HCT116 (cell line): ENCODE measurements around the gene SPATA19. TPM values are rescaled to one million over a fixed set of nuclear protein-coding genes. Genes with fewer than 3 reads are reported as not detected.

Experiments
- ATAC-seq: fragments of 200-7000 bp; cut with Tn5 transposase; 2 replicates; pipeline ENCODE4 v1.9.1; 2020; ENCODE audit warnings: mild to moderate bottlenecking, moderate library complexity
- BruUV-seq: library from RNA; stranded (reverse); fragments of 400-500 nt; replicated peaks from 2 replicates; lab custom pipeline; 2021; lab: Mats Ljungman, UMichigan
- CTCF ChIA-PET: fragments of 300-600 bp; sonication (Branson Sonifier 250); formaldehyde crosslinking; loops from one replicate; lab custom pipeline; 2021; ENCODE audit warnings: antibody characterized with exemption; lab: Charles Lee
- POLR2A ChIA-PET: fragments of 300-600, 350-600 bp; sonication (Branson Sonifier 250); formaldehyde crosslinking; loops from one replicate; lab custom pipeline; 2021; ENCODE audit warnings: antibody characterized with exemption; lab: Charles Lee
- RAD21 ChIA-PET, 2 experiments: fragments of 300-600 bp; sonication (Branson Sonifier 250); formaldehyde crosslinking; loops; one replicate each; lab custom pipeline; 2023; ENCODE audit warnings: low total read pairs in 2 of 2; ENCODE audit not compliant: uncharacterized antibody in 2 of 2, unreplicated experiment in 2 of 2, low non-redundant PET in 1 of 2; lab: Charles Lee
- DNase-seq: peaks from one replicate; pipeline ENCODE4 v3.0.0-alpha.2; 2010; ENCODE audit warnings: low read depth, low spot score
- H2AFZ ChIP-seq: fragments of 200-600 bp; shearing (Covaris generic), sonication (generic); 2 replicates; pipeline ENCODE4 v1.6.1; 2017; ENCODE audit warnings: low read depth, mixed run types, mixed read lengths, antibody characterized with exemption, low read length; ENCODE audit not compliant: poor library complexity, severe bottlenecking
- H3K27ac ChIP-seq: 2 replicates; pipeline ENCODE4 v1.5.1; 2012; ENCODE audit warnings: low read depth, low read length
- H3K27me3 ChIP-seq: fragments of 200-600 bp; sonication (generic); 2 replicates; pipeline ENCODE4 v1.6.1; 2016; ENCODE audit warnings: mixed run types, low read length, mixed read lengths; ENCODE audit not compliant: insufficient read depth
- H3K36me3 ChIP-seq, 2 experiments: fragments of 200-500 bp in 1 of 2; fragments of 200-600 bp in 1 of 2; sonication (Bioruptor generic) in 1 of 2; sonication (generic) in 1 of 2; 2 replicates each; pipeline versions ENCODE4 v1.5.1 to v1.6.1; 2014 to 2016; ENCODE audit warnings: low read length in 2 of 2, inconsistent platforms in 1 of 2, mixed read lengths in 1 of 2, mixed run types in 1 of 2; ENCODE audit not compliant: insufficient read depth in 2 of 2, control insufficient read depth in 1 of 2
- H3K4me1 ChIP-seq, 2 experiments: fragments of 200-600 bp in 1 of 2; sonication (generic) in 1 of 2; 2 replicates each; pipeline versions ENCODE4 v1.5.1 to v1.6.1; 2012 to 2017; ENCODE audit warnings: low read length in 2 of 2, inconsistent platforms in 1 of 2, mild to moderate bottlenecking in 1 of 2, mixed read lengths in 1 of 2, mixed run types in 1 of 2, moderate library complexity in 1 of 2; ENCODE audit not compliant: insufficient read depth in 2 of 2, control insufficient read depth in 1 of 2
- H3K4me2 ChIP-seq: fragments of 200-600 bp; sonication (generic); 2 replicates; pipeline ENCODE4 v1.6.1; 2017; ENCODE audit warnings: mixed run types, low read length, mixed read lengths
- H3K4me3 ChIP-seq, 2 experiments: fragments of 200-600 bp in 1 of 2; sonication (generic) in 1 of 2; replicated peaks in 1 of 2; 2 replicates each; pipeline ENCODE4 v1.5.1; 2011 to 2016; ENCODE audit warnings: low read length in 2 of 2, control low read depth in 1 of 2, low read depth in 1 of 2, mild to moderate bottlenecking in 1 of 2, mixed read lengths in 1 of 2, mixed run types in 1 of 2
- H3K79me2 ChIP-seq: fragments of 200-600 bp; sonication (generic); 2 replicates; pipeline ENCODE4 v1.6.1; 2017; ENCODE audit warnings: mild to moderate bottlenecking, mixed run types, low read length, moderate library complexity, mixed read lengths; ENCODE audit not compliant: insufficient read depth
- H3K9ac ChIP-seq: fragments of 200-600 bp; sonication (generic); 2 replicates; pipeline ENCODE4 v1.6.1; 2016; ENCODE audit warnings: low read length, mixed read lengths
- H3K9me2 ChIP-seq: fragments of 200-600 bp; sonication (generic), shearing (Covaris generic); 2 replicates; pipeline ENCODE4 v1.6.1; 2017; ENCODE audit warnings: mixed run types, mild to moderate bottlenecking, moderate library complexity; ENCODE audit not compliant: insufficient read depth
- H3K9me3 ChIP-seq, 2 experiments: fragments of 200-500 bp in 1 of 2; fragments of 200-600 bp in 1 of 2; sonication (Bioruptor generic) in 1 of 2; sonication (generic) in 1 of 2; 2 replicates each; pipeline ENCODE4 v1.6.1; 2014 to 2017; ENCODE audit warnings: low read length in 2 of 2, mixed read lengths in 2 of 2, inconsistent platforms in 1 of 2, low read depth in 1 of 2, mild to moderate bottlenecking in 1 of 2, mixed run types in 1 of 2, moderate library complexity in 1 of 2; ENCODE audit not compliant: control insufficient read depth in 1 of 2, insufficient read depth in 1 of 2
- H4K20me1 ChIP-seq: fragments of 200-600 bp; sonication (generic), shearing (Covaris generic); 2 replicates; pipeline ENCODE4 v1.6.1; 2017; ENCODE audit warnings: mixed run types, mild to moderate bottlenecking, moderate library complexity; ENCODE audit not compliant: insufficient read depth
- ATF3 ChIP-seq: IDR thresholded peaks from 2 replicates; pipeline ENCODE4 v1.6.1; 2012
- CEBPB ChIP-seq: IDR thresholded peaks from 2 replicates; pipeline ENCODE4 v1.6.1; 2012; ENCODE audit warnings: low read depth
- CTCF ChIP-seq, 3 experiments: fragments of 200-600 bp in 1 of 3; sonication (generic) in 1 of 3; IDR thresholded peaks in 2 of 3; conservative IDR thresholded peaks in 1 of 3; 2 replicates each; pipeline ENCODE4 v1.5.1; 2012 to 2017; ENCODE audit warnings: low read depth in 2 of 3, low read length in 2 of 3, antibody characterized with exemption in 1 of 3, borderline replicate concordance in 1 of 3, control low read depth in 1 of 3, mild to moderate bottlenecking in 1 of 3, mixed read lengths in 1 of 3, mixed run types in 1 of 3, moderate library complexity in 1 of 3; ENCODE audit not compliant: insufficient read depth in 1 of 3
- EGR1 ChIP-seq: IDR thresholded peaks from 2 replicates; pipeline ENCODE4 v1.6.1; 2012; ENCODE audit warnings: low read depth
- EZH2 ChIP-seq: fragments of 200-600 bp; sonication (generic); IDR thresholded peaks from 2 replicates; pipeline ENCODE4 v1.6.1; 2017; ENCODE audit warnings: antibody characterized with exemption, mixed run types
- EZH2phosphoT487 ChIP-seq: fragments of 200-600 bp; IDR thresholded peaks from 2 replicates; pipeline ENCODE4 v1.6.1; 2018; ENCODE audit warnings: antibody characterized with exemption, borderline replicate concordance
- MAX ChIP-seq: IDR thresholded peaks from 2 replicates; pipeline ENCODE4 v1.6.1; 2012
- POLR2A ChIP-seq: IDR thresholded peaks from 2 replicates; pipeline ENCODE4 v1.7.0; 2011; ENCODE audit warnings: borderline replicate concordance; ENCODE audit not compliant: insufficient read depth, insufficient read length; ENCODE audit errors: extremely low read depth
- POLR2AphosphoS5 ChIP-seq: IDR thresholded peaks from 2 replicates; pipeline ENCODE4 v1.6.1; 2011; ENCODE audit warnings: mild to moderate bottlenecking, low read depth, low read length, moderate library complexity
- SIN3A ChIP-seq: IDR thresholded peaks from 2 replicates; pipeline ENCODE4 v1.6.1; 2012; ENCODE audit warnings: low read depth
- SP1 ChIP-seq: IDR thresholded peaks from 2 replicates; pipeline ENCODE4 v1.6.1; 2012; ENCODE audit warnings: low read depth
- SRF ChIP-seq: IDR thresholded peaks from 2 replicates; pipeline ENCODE4 v1.6.1; 2012; ENCODE audit warnings: low read depth
- TCF7L2 ChIP-seq: IDR thresholded peaks from 2 replicates; pipeline ENCODE4 v1.7.0; 2011; ENCODE audit warnings: borderline replicate concordance, inconsistent platforms; ENCODE audit not compliant: insufficient read depth, insufficient read length; ENCODE audit errors: extremely low read depth
- YY1 ChIP-seq: IDR thresholded peaks from 2 replicates; pipeline ENCODE4 v1.6.1; 2011; ENCODE audit warnings: low read length, low read depth, moderate library complexity, mild to moderate bottlenecking; ENCODE audit not compliant: insufficient replicate concordance; ENCODE audit errors: extremely low read depth
- ZBTB33 ChIP-seq: IDR thresholded peaks from 2 replicates; pipeline ENCODE4 v1.6.1; 2011; ENCODE audit warnings: mild to moderate bottlenecking, low read length, moderate library complexity; ENCODE audit not compliant: insufficient replicate concordance; ENCODE audit errors: extremely low read depth
- ZNF274 ChIP-seq: fragments of 200-500 bp; sonication (Bioruptor generic); IDR thresholded peaks from 2 replicates; pipeline ENCODE4 v1.6.1; 2014; ENCODE audit warnings: mild to moderate bottlenecking, low read depth, low read length, inconsistent platforms
- intact Hi-C: fragments of 100-400 bp; cut with micrococcal nuclease; formaldehyde crosslinking; loops from 2 replicates; pipeline ENCODE4 v1.10.0; 2022
- total RNA-seq: library from RNA; stranded (reverse); gene quantifications from one replicate; pipeline ENCODE4 v1.2.1, GENCODE V29; 2021; ENCODE audit not compliant: unreplicated experiment

Gene SPATA19
- total RNA-seq, 1 experiment from 2014 or later: not detected

GRCh38 chr11:133824593-133824992 is 20.7 kb downstream of the SPATA19 start (continued):
- TF ChIP-seq CTCF (IDR thresholded peaks at IDR 0.05 in 2 of 3, conservative IDR thresholded peaks at IDR 0.05 in 1 of 3; ENCODE audit: borderline replicate concordance in 1 of 3, insufficient read depth in 1 of 3, low read depth in 2 of 3, low read length in 2 of 3) (no peak), POLR2A (no peak)

GRCh38 chr11:133823614-133824013 is 21.7 kb downstream of the SPATA19 start:
- Histone ChIP-seq H3K4me2 (no peak overlapping the region), H3K9me2 (no peaks in the 10 kb centered on the region), H3K27ac (no peak overlapping the region), H3K79me2 (no peaks in the 10 kb centered on the region), H3K9ac (no peak overlapping the region), H4K20me1 (no peaks in the 10 kb centered on the region), H2AFZ (no peak overlapping the region), H3K4me3 (no peak overlapping the region), H3K36me3 (no peaks in the 10 kb centered on the region), H3K9me3 (no peaks in the 10 kb centered on the region), H3K4me1 (no peaks in the 10 kb centered on the region), H3K27me3 (peaks cover 10% of the 10 kb centered on the region; the same call in 1 of the 2 replicates)
- DNase-seq (no peak), ATAC-seq (no peak)
- no TSS peak for BruUV-seq
- ChIA-PET CTCF (no interaction called here), RAD21 (no interaction called here), POLR2A (no interaction called here)
- intact Hi-C loops: loop anchor here (5.0 kb wide), 1 partner anchor 746 kb away; no protein-coding TSS in a partner anchor
- TF ChIP-seq POLR2A (no peak), EGR1 (no peak), ZNF274 (no peak), ATF3 (no peak), YY1 (no peak), SRF (no peak), CEBPB (no peak), EZH2 (no peak), MAX (no peak), SIN3A (no peak), POLR2AphosphoS5 (no peak), ZBTB33 (no peak), CTCF (IDR thresholded peaks at IDR 0.05 in 2 of 3, conservative IDR thresholded peaks at IDR 0.05 in 1 of 3; ENCODE audit: borderline replicate concordance in 1 of 3, insufficient read depth in 1 of 3, low read depth in 2 of 3, low read length in 2 of 3) (no peak), SP1 (no peak), EZH2phosphoT487 (no peak), TCF7L2 (no peak)
